HPDE6-E6E7 (cell line): Measurements from ENCODE around the gene CYP2F1.
"Not testable (repeated sequence)": the region's sequence is repeated elsewhere in the genome, so short reads cannot be mapped to it uniquely, and the experiment has no call there.

Experiments
- DNase-seq: peaks from one replicate; pipeline ENCODE4 v3.0.0; 2011; ENCODE audit warnings: missing footprints; ENCODE audit errors: extremely low spot score

Gene CYP2F1

DNA sequence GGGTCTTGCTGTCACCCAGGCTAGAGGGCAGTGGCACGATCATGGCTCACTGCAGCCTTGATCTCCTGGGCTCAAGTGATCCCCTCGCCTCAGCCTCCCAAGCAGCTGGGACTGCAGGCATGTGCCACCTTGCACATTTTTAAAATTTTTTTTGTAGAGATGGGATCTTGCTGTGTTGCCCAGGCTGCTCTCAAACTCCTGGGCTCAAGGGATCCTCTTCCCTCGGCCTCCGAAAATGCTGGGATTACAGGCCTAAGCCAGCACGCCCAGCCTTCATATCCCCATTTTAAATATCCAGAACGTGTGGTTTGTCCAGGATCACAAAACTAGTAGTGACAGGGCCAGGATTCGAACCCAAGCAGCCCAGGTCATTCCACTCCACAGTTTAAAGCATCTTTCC is 13.1 kb downstream of the CYP2F1 start:
- not testable (repeated sequence) for DNase-seq

DNA sequence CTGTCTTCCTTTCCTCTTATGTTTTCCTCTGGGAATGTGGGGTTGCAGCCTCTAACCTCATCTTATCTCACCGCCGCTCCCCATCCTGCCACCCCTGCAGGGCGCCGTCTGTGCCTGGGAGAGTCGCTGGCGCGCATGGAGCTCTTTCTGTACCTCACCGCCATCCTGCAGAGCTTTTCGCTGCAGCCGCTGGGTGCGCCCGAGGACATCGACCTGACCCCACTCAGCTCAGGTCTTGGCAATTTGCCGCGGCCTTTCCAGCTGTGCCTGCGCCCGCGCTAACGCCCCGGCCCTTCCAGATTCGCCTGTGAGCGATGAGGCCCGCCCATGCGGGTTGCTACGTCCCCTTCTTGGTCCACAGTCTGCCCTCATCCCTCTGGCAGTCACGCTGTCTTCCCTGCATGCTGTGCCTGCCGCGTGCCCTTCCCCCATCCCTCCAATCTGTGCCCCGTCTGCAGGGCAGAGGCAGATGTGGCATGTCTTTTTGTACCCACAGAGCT is 13.6 kb downstream of the CYP2F1 start:
- DNase-seq: not testable (repeated sequence)

DNA sequence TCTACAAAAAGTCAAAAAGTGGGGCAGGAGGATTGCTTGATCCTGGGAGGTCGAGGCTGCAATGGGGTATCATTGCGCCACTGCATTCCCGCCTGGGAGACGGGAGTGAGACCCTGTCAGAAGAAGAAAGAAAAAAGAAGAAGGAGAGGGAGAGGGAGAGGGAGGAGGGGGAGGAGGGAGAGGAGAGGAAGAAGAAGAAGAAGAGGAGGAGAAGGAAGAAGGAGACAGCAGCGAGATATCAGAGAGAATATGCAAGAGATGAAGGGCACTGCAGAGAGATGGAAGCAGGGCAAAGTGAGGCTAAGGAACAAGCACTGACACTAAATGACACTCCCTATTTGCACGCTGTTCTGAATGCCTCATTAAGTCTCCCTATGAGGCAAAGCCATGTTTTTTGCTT is 14.5 kb downstream of the CYP2F1 start:
- no peak for DNase-seq

DNA sequence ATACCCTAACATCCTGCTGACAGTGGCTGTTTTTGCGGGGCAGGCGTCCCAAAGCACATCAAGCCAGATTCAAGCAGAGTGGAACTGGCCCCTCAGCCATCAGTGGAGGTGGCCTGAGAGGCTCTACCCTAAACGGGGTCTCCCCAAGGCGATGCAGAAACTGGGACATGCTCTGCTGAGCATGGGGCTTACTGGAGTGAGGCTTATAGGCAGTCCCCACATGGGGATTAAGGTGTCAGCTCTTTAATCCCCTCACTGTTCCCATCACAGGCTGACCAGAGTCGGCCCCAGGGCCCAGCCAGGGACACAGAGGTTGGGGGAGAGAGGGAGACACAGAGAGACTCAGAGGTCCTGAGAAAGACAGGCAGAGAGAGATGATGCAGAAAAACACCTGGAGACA is 17.0 kb downstream of the CYP2F1 start:
- DNase-seq: no peak

DNA sequence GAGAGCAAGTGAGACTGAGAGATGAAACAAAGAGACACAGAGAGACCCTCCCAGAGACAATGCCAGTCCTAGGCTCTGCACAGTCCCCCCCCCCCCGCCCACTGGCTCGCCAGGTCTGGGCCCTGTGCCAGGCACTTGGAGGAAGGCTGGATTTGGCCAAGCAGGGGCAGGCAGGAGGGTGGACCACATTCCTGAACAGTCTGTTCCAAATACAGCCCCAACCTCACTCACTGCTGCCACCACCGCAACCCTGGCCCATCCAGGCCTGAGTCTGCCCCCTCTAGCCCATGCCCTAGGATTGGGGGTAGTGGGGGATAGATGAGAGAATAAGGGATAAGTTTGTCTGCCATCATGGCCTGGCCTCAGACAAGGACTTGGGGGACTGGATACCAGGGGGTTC is 19.0 kb downstream of the CYP2F1 start:
- no peak for DNase-seq

DNA sequence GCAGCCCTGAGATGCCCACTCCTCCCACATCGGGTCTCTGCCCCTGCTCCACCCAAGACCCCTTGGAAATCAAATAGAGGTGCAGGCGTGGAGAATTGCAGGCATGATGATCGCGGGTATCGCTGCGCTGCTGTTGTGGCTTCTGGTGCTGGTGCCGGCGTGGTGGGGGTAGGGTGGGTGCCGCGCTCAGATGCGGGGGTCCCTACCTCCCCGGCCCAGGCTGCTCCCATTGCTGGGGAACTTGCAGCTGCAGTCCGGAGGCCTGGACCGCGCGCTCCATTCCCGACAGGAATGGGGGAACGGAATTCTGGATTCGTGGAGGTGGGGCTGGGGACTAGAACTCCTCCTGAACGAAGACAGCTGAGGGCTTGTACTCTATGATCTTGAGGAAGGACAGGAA is 20.4 kb downstream of the CYP2F1 start:
- no peak for DNase-seq

DNA sequence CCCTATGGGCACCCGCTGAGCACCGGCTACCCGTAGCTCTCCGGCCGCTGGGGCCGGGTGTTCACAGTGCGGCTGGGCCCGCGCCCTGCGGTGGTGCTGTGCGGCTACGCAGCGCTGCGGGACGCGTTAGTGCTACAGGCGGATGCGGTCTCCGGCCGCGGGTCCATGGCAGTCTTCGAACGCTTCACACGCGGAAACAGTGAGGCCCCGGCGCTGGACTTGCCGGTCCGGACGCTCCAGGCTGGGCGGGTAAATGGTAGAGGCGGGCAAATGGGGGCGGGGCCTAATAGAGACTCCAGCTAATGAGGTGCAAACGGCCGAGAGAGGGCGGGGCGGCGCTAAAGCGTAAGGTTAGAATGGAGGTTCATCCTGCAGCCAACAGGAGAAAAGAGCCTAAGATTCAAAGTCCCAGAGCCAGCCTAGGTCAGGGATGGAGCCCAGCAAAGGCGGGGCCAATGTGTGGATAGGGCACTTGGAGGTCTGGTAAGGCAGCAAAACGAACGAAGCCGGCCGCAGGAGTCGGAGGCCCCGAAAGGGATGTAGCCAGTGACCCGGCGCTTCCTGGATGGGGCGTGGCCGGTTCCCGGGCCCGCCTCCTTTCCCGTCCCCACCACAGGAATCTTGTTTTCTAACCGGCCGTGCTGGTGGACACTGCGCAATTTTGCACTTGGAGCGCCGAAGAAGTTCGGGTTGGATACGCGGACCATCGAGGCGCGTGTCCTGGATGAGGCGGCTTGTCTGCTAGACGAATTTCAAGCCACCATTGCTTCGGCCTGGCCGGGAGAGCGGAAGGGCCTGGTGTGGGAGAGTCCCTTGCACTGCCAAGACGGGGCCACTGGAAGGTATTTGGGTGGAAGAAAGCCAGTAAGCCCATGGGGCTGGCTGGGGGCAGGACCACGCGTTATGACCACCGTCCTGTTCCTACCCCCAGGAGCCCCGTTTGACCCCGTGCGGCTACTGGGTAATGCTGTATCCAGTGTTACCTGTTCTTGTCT is 21.5 kb downstream of the CYP2F1 start:
- DNase-seq: not testable (repeated sequence)

DNA sequence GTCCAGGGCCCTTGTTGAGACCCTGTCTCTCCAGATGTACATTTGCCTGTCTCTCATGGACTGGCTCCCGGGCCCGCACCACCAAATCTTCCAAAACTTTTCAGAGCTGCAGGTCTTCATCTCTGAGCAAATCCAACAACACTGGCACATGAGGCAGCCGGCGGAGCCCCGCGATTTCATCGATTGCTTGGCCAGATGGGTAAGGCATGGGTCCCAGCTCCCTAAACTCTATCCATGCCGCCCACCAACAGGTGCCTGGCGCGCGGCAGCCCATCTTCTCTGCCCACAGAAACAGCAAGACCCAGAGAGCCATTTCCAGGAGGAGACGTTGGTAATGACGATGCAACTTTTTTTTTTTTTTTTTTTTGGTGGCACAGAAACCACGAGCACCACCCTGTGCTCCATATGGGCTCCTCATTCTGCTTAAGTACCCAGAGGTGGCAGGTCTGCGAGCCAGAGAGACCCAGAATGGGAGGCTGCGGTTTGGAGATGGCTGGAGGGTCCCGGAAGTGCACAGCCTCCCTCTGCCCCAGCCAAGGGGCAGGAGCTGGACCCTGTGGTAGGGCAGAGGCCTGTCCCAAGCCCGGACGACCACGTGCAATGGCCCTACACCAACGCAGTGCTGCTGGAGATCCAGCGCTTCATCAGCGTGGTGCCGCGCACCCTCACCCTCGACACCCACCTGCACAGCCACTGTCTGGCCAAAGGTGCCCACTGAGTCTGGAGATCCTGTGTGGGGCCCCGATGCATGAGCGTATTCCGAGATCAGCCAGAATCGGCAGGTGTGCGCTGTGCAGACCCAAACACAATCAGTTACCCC is 22.6 kb downstream of the CYP2F1 start:
- no peak for DNase-seq

DNA sequence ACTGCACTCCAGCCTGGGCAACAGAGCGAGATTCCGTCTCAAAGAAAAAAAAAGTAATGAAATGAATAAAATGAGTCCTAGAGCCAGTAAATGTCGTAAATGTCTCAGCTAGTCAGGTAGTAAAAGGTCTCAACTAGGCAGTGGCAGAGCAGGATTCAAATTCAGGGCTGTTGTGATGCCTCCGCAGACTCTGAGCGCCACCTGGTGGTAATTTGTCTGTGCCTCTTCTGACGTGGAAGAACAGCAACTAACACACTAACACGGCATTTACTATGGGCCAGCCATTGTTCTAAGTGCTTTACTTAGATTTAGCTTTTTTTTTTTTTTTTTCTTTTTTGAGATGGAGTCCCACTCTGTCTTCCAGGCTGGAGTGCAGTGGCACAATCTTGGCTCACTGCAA is 30.2 kb downstream of the CYP2F1 start:
- DNase-seq: peak; percentile 52

DNA sequence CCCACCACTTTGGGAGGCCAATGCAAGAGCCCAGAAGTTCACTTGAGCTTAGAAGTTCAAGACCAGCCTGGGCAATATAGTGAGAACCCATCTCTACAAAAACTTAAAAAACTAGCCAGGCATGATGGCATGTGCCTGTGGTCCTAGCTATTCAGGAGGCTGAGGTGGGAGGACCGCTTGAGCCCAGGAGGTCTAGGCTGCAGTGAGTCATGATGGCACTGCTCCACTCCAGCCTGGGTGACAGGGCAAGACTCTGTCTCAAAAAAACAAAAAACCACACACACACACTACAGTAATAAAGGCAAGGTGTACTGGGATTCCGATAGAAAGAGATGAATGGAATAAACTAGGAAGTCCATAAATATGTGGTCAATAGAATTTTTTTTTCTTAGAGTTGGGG is 35.6 kb downstream of the CYP2F1 start:
- DNase-seq: no peak

DNA sequence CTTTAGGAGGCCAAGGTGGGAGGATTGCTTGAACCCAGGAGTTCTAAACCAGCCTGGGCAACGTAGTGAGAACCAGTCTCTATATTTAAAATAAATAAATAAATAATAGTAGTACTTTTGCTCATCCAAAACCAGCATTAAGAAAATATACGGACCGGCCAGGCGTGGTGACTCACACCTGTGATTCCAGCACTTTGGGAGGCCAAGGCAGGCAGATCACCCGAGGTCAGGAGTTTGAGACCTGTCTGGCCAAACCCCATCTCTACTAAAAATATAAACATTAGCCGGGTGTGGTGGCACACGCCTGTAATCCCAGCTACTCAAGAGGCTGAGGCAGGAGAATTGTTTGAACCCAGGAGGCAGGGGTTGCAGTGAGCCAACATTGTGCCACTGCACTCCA is 36.8 kb downstream of the CYP2F1 start:
- DNase-seq: not testable (repeated sequence)

DNA sequence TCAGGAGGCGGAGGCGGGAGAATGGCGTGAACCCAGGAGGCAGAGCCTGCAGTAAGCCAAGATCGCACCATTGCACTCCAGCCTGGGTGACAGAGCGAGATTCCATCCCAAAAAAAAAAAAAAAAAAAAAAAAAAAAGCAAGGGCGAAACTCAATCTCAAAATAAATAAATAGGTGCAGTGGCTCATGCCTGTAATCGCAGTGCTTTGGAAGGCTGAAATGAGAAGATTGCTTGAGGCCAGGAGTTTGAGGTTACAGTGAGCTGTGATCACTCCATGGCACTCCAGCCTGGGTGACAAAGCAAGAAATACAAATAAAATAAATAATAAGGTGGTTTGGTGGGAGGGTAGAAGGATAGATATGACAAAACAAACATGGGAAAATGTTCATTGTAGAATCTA is 39.8 kb downstream of the CYP2F1 start:
- DNase-seq: no peak

DNA sequence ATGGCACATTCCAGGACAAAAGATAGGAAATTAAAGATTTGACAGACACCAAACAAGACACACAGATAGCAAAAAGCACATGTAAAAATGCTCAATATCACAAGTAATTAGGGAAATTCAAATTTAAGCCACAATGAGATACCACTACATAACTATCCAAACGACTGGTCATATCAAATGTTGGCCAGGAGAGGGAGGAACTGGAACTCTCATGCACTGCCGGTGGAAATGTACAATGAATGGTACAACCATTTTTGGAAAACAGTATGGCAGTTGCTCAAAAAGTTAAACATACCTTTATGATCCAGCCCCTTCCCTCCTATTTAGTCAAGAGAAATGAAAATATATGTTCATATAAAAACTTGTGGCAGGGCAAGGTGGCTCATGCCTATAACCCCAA is 42.0 kb downstream of the CYP2F1 start:
- no peak for DNase-seq

DNA sequence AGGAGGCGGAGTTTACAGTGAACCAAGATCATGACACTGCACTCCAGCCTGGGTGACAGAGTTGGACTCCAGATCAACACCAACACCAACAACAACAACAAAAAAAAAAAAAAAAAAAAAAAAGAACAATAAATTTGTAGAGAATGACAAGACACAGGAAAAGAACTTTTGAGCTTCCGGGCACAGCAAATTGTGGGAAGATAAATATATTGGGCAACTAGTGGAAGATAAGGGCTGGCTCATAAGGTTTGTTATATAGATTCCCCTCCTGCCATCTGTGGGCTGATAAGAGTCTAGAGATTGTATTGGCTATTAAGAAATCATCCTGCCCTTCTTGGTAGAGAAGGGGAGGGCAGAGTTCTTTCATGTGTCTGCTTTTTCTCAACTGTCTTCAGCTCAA is 45.6 kb downstream of the CYP2F1 start:
- DNase-seq: no peak

DNA sequence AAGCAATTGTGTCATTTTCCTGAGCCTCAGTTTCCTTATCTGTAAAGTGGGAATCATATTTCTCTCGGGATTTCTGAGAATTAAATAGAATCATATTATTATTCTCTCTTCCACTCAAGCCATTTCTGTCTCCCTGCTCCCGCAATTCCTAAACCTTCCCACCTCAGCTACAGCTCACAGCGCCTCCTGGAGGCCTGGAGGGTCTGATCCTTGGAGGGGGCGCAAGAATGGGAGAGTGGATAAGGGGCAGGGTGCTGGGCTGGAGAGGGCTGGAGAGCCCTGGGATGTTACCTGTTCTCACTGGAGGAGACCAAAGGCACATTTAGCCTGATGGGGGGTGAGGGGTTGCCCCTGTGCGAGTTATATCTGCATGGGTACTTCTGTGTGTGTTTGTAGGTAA is 47.7 kb downstream of the CYP2F1 start:
- no peak for DNase-seq

DNA sequence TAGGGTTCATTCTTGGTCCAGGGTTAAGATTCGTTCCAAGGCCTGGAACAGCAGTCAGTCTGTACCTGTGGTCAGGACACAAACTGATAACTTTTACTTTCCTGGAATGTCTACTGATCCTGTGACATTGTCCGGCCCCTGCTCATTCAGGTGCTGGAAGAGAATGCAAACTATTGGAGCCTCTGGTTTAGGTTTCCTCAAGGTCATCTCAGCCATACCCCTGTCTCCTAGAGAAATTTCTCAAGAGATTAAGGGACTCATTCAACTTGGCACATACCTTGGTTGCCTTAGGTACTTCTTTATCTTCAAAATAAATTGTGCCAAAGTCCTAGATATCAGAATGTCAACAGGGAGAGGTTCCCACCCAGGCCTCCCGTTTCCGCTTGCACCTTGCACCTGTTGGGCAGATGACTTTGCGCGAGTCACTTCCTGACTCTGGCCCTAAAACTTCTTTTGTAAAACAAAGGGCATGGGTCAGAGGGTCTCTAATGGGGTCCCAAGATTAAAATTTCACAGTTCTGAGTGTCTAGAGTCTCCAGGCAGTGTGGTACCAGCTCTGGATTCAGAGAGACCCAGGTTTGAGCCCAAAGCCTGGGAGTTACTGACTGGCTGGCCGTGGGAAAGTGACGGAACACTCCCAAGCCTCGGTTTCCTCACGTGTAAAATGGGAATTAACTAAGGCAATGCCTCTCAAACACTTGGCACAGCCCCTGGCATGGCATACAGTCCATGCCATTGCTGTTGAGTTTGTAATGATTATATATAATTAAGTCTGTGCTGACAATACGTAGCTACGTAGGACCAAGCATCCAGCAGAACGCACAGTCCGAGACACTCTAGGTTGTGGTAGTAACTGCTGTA is 52.9 kb downstream of the CYP2F1 start:
- DNase-seq: no peak

DNA sequence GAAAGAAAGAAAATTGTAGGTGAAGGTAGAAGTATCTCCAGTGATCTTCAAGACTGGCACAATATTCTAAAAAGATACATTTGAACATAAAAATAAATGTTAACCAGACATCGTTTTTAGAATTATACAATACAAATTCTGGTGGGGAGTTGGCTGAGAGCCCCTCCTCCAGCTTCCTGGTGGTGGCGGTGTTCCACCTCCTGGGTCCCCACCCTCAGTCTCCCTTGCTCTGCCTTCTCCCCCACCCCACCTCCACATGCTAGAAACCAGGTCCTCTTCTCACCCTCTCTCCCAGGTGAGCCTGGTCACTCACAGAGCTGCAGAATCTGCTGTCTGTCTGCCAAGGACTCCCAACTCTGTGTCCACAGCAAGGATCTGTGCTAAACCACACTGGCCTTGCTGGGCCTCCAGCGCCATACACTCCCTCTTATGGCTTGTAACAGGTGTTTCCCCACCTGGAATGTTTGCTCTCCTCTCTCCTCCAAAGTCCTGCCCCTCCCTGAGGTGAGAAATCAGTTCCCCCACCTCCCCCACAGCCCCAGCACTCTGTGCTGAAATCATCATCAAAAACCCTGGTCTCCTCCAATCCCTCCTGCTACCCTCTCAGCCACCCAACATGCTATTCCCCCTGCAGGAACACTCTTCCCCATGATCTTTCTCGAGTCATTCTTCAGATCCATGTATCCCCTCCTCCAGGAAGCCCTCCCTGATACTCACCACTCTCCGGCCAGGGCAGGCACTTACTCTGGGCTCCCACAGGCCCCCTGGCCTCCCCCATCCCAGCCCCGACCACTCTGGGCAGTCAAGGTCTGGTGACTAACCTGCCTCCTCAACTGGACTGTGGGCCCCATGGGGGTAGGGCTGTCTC is 58.3 kb downstream of the CYP2F1 start:
- no peak for DNase-seq

DNA sequence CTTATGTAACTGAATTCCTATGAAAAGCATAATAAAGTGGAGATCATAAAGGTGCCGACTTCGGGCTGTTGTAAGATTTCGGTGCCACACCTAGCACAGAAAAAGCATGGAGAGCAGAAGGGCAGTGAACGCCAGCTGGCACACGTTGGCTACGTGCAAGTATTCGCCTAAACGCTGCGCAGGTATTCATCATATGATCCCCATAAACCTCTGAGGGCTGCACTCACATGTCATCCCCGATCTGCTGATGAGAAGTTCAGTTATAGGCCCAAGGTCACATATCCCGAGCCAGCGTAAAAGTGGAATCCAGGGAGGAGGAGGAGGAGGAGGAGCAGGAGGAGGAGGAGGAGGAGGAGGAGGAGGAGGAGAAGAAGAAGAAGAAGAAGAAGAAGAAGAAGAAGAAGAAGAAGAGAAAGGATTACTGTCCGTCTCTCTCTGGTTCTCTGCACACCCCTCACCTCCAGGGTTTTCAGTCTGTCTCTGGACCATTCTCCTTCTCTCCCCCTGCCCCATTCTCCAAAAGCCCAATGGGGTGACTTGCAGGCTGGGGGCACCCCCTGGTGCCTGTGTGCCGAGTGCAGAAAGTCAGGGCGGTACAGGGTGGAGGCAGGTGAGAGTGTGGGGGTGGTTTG is 60.2 kb downstream of the CYP2F1 start:
- DNase-seq: no peak

DNA sequence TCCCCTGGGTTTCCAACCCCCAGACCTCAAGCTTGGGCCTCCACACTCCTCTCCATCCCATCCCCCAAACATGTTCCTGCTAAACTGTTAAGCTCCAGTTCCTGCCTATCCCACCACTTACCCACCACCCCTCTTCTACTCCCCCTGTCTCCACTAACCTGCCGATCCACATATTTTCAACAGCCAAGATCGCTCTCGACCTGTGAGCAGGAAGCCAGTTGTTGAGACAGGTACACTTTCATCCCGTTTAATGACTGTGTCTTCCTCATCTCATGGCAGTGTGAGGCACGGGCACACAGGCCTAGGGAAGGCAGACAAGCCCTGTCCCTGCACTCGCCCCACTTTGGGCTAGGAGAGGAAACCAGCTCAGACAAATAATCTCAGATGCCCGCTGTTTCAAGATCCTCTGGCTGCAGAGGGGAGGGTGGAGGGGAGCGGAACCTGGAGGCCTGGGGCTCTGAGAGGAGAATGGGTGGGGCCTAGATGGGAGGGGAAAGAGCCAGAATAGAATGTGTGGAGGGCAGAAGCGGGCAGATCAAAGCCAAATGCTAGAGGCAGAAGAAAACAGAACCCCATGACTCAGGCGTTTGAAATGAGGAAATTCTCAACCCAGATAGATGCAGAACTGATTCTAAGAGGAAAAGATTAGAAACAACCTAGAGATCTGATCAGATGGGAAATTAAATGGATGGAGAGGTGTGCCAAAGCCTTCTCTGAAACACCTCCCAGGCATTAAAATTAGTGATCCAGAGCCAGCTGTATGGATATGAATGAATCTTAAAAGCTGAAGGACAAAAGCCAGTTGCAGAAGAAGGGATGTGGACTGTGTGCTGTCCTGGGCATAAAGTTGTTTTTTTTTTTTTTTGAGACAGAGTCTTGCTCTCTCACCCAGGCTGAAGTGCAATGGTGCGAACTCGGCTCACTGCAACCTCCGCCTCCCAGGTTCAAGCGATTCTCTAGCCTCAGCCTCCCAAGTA is 61.9 kb downstream of the CYP2F1 start:
- peak; percentile 76 for DNase-seq
